ENCODE data around the gene FAM222A. TPM values are rescaled to one million over a fixed set of nuclear protein-coding genes. Genes with fewer than 3 reads are reported as not detected.

The FAM222A gene
- total RNA-seq, 1 experiment from 2014 or later = 1.6 TPM

GRCh38 chr12:109713187-109714070 is at the start of gene FAM222A (continued):
- TF ChIP-seq NFE2L1 (CRISPR knock-in tag; IDR thresholded peaks at IDR 0.05) (no peak), ZBTB43 (CRISPR knock-in tag; IDR thresholded peaks at IDR 0.05) (0 out of 2 replicates have a peak, but pooled peaks have one; percentile 62), E2F1 (CRISPR knock-in tag; IDR thresholded peaks at IDR 0.05) (no peak), ZNF121 (CRISPR knock-in tag; IDR thresholded peaks at IDR 0.05) (no peak), ZNF512 (CRISPR knock-in tag; IDR thresholded peaks at IDR 0.05; ENCODE audit: borderline replicate concordance) (no peak), IRF1 (CRISPR knock-in tag; IDR thresholded peaks at IDR 0.05) (no peak), HMGXB4 (CRISPR knock-in tag; IDR thresholded peaks at IDR 0.05) (no peak; the same call in 1 of the 2 replicates), FOXJ3 (CRISPR knock-in tag; IDR thresholded peaks at IDR 0.05; ENCODE audit: borderline replicate concordance) (no peak)

- ChIA-PET CTCF (no interaction called here), POLR2A (no interaction called here)
- DNase-seq (ENCODE audit: low spot score) = no peak
- no peak for ATAC-seq
- no peaks in the 10 kb centered on the region for H3K4me1 Mint-ChIP-seq
- H3K27me3 Mint-ChIP-seq (ENCODE audit: low read depth) = no peaks in the 10 kb centered on the region; the same call in 1 of the 2 replicates
- H3K9me3 Mint-ChIP-seq = no peaks in the 10 kb centered on the region
- H3K36me3 Mint-ChIP-seq = no peaks in the 10 kb centered on the region
- no peak overlapping the region for H3K27ac Mint-ChIP-seq
- no peak overlapping the region for H3K4me3 Mint-ChIP-seq
- no peak for TF ChIP-seq CTCF (IDR thresholded peaks at IDR 0.05)
- no peak for TF ChIP-seq STAT6 (CRISPR knock-in tag; conservative IDR thresholded peaks at IDR 0.05; ENCODE audit: low read depth)
- TF ChIP-seq ZMAT4 (CRISPR knock-in tag; IDR thresholded peaks at IDR 0.05) = no peak
- TF ChIP-seq ZNF219 (CRISPR knock-in tag; IDR thresholded peaks at IDR 0.05; ENCODE audit: borderline replicate concordance) = no peak
- TF ChIP-seq AR (CRISPR knock-in tag; IDR thresholded peaks at IDR 0.05) = no peak
- no peak for TF ChIP-seq ZNF532 (CRISPR knock-in tag; IDR thresholded peaks at IDR 0.05; ENCODE audit: borderline replicate concordance)
Measured at GRCh38 chr12:109664402-109664801, 49.2 kb upstream of the FAM222A start.

All from WTC11 (cell line).